ENCODE results near the gene CTNNBL1.

- TF ChIP-seq ZNF274 (IDR thresholded peaks at IDR 0.05; ENCODE audit: low read depth, low read length): no peak
- no peak for TF ChIP-seq YY1 (IDR thresholded peaks at IDR 0.05; ENCODE audit: insufficient read depth, insufficient read length)
- no peak for TF ChIP-seq SUZ12 (IDR thresholded peaks at IDR 0.05; ENCODE audit: extremely low read depth, insufficient read depth, insufficient read length)
Observed at GRCh38 chr20:37863289-37863688, 169.5 kb downstream of the CTNNBL1 start.

All from NT2/D1 (cell line).